HG03442 (cell line): ENCODE results near the gene ZFP36L1.

Experiments used
- ATAC-seq: cut with Tn5 transposase; IDR thresholded peaks from one replicate; pipeline ENCODE4 v1.9.1; 2021; ENCODE audit warnings: mild to moderate bottlenecking, moderate library complexity; ENCODE audit not compliant: unreplicated experiment

ZFP36L1 gene, protein sequence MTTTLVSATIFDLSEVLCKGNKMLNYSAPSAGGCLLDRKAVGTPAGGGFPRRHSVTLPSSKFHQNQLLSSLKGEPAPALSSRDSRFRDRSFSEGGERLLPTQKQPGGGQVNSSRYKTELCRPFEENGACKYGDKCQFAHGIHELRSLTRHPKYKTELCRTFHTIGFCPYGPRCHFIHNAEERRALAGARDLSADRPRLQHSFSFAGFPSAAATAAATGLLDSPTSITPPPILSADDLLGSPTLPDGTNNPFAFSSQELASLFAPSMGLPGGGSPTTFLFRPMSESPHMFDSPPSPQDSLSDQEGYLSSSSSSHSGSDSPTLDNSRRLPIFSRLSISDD

DNA sequence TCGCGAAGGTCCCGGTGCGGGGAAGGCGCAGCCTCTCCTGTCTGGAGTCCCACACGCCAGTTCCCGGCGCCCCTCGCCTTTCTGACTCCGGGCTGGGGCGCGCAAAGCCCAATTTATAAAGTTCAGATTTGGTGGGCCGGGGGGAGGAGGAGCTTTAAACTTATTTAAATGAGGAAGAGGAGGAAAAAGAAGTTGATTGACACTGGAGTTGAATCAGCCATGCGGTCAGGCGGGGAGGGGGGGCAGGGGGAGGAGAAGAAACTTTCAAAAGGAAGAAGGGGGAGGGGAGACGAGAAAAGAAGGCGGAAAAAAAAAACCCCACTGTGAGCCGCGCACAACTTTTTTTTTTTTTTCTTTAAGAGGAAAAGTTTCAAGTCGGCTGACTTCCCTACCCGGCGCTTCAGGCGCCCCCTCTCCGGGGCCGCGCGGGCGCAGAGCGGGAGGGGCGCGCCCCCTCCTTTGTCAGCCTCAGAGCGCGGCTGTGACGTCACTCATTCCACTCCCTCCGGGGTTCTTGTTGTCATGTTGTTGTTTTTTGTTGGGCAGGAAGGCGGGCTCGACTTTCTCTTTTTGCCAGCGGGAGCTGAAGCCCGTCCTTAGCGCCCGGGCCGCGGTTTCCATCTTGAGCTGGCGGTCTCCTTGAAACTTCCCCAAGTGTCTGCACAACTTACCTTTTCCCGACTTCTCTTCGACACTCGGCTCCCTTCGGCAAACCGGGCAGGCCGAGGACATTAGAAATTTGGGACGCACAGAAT is at the start of gene ZFP36L1:
Gene ZFP36L1, minus strand, starts transcription at position 89 of the 755 bp plus-strand sequence. CDS start 129 bp downstream, outside the sequence.
- ATAC-seq, result peak; percentile 40

DNA sequence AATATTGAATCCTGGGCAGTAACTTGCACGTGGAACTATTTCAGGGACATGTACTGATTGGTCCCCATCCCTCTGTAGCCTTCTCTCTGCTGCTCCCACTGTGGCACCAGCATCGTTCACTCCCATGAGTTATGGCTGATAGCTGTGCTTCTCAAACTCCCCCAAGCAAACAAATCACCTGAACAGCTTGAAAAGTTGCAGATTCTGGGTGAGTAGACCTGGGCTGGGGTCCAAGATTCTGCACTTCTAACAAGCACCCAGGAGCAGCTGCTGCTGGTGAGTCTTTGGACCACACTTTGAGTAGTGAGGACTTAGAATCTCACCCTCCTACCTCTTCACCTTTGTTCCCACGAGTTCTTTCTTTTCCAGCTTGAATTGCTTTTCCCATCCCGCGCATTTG is 49.4 kb upstream of the ZFP36L1 start:
- no peak for ATAC-seq

DNA sequence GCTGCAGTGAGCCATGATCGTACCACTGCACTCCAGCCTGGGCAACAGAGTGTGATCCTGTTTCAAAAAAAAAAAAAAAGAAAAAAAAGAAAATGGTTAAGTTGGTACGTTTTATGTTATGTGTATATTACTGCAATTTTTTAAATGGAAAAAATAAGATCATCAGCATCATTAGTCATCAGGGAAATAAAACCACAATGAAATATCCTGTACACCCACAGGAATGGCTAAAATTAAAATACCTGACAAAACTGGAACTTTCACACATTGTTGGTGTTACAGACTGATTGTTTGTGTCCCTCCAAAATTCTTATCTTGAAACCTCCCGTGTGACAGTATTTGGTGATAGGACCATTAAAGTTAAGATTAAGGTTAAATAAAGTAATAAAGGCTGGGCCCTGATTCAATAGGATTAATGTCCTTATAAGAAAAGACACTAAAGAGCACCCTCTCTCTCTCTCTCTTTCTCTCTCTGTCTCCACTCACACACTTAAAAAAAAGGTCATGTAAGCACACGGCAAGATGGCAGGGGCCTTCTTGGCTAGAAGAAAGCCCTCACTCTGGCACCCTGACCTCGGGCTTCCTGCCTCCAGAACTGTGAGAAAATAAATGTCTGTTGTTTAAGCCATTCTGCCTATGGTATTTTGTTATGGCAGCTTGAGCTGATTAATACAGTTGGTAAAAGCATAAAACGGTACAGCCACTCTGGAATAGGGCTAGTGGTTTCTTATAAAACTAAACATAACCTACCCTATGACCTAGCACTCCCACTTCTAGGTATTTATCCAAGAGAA is 48.3 kb upstream of the ZFP36L1 start:
- no peak for ATAC-seq

DNA sequence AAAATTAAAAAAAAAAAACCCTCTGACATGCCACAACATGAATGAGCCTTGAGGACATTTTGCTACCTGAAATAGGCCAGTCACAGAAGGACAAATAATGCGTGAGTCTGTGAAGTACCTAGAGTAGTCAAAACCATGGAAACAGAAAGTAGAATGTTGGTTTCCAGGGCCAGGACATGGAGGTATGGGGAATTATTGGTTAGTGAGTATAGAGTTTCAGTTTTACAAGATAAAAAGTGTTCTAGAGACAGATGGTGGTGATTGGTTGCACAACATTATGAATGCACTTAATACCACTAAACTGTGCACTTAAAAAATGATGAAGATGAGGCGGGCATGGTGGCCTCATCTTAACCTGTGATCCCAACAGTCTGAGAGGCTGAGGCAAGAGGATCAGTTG is 47.6 kb upstream of the ZFP36L1 start:
- no peak for ATAC-seq

DNA sequence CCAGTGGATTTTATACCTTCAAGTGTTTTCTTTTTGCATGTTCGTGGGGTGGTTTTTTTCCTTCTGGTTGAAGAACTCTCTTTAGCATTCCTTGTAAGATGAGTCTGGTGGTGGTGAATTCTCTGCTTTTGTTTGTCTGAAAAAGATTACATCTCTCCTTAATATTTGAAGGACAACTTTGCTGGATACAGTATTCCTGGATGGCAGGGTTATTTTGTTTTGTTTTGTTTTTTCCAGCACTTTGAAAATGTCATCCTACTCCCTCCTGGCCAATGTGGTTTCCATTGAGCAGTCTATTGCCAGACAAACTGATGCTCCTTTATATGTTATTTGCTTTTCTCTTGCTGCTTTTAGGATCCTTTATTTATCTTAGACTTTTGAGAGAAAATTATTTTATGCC is 43.2 kb upstream of the ZFP36L1 start:
- ATAC-seq, result no peak

DNA sequence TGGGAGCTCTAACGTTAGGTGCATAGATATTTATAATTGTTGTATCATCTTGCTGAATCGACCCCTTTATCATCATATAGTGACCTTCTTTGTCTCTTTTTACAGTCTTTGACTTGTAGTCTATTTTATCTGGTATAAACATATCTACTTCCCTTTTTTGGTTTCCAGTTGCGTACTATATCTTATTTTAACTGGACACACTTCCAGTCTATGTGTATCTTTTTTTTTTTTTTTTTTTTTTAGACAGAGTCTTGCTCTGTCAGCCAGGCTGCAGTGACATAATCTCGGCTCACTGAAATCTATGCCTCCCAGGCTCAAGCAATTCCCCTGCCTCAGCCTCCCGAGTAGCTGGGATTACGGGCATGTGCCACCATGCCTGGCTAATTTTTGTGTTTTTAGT is 41.9 kb upstream of the ZFP36L1 start:
- ATAC-seq, result no peak

DNA sequence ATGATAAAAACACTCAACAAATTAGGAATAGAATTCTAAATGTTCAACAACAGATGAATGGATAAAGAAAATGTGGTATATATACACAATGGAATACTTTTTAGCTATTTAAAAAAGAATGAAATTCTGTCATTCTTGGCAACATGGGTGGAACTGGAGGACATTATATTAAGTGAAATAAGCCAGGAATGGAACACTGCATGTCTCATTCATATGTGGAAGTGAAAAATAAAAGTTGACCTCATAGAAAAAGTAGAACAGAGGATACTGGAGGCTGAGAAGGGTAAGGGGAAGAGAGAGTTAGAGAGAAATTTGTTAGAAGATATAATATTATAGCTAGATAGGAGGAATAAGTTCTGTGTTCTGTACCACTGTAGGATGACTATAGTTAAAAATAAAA is 35.8 kb upstream of the ZFP36L1 start:
- ATAC-seq, result no peak

DNA sequence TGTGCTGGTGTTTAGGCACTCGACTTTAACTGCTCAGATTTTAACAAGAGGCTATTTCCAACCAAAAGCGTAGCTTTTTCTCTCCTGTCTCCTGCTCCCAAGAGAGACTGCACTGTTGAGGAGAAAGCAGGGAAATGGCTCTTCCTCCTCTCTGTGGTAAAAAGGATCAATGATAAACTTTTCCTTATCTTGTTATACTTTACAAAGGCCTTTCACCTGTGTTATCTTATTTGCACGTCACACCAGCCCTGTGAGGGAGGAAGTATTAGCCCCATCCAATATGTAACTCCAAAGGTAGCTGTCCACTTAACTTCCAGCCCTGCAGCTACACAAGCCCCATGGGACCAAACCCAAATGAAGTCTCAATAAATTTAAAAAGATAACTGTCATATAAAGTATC is 32.9 kb upstream of the ZFP36L1 start:
- ATAC-seq, result no peak

DNA sequence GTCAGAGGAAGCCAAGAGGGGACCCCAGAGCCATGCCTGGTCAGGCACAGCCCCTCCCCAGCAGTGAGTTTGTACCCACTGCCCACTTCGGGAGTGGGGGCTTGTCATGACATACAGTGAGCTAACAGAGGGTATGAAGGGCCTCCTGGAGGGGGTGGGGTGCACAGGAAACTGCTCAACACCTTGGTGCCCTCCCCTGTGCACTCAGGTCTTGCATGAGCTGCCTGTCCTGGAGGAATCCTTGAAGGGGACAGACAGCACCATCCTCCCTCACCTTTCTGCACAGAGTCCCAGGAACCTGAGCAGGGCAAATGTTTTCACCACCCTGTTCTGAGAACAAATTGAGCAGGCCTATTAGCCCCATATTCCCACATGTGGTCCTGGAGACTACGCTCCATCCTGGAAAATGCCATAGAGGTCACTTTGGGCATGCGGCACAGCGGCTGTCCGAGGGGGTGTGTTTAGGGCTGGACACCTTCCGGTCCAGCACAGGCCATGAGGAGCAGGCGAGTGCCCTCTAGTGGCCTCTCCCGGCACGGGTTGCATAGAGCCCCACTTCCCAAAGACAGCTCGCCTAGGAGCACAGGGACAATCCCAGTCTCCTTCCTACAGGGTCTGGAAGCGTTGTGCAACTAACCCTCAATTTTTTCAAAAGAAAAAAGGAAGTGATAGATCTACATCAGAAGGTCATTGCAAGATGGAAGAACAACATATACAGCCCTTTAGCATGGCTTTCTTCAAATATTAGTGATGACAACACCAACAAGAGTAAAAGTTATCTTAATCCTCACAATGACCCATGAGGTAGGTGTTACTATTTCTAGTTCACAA is 31.9 kb upstream of the ZFP36L1 start:
- ATAC-seq, result no peak

DNA sequence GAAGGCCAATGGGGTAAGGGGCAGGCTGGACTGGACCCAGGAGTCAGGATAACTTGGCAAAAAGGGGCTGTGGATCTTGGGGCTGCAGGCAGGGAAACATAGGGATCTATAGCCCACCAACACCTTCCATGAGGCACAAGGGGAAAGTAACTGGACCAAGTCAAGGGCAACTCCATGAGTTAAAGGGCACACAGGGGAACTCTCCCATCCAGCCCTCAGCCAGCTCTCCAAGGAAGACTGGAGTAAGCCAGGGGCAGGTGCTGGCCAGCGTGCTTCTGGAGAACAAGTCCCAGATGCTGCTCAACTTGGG is 31.3 kb upstream of the ZFP36L1 start:
- no peak for ATAC-seq

DNA sequence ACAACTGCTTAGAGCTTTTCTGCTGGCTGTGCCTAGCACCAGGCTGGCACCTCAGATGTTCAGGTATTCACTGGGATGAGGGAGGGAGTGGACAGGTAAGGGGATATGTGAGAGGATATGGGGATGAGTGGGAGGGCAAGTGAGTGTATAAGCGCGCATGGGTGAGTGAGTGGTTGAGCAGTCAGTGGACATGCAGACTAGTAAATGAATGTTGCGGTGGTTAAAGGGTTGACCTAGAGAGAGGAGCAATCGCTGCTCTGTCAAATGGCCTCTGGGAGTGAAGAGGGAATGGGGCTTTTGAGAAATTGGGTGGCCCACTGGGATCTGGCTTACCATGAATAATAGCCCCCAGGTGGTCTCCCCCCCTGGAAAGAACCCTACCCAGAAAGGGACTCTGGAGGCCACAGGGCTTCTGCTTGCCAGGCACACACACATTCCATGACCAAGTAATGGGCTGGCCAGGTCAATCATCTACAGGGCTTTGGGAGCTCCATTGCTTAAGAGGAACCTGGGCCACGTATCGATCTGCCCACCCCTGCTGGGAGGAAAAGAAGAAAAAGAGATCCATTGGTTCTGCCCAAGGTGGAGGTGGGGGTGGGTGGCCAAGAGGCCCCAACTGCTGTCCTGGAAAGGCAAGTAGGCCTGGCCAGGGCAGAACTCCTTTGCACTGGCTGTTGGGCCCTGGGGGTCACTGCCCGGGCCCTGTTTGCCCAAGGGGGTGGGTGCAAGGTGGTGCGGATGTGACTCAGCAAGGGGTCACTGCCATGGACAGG is 30.8 kb upstream of the ZFP36L1 start:
- no peak for ATAC-seq

DNA sequence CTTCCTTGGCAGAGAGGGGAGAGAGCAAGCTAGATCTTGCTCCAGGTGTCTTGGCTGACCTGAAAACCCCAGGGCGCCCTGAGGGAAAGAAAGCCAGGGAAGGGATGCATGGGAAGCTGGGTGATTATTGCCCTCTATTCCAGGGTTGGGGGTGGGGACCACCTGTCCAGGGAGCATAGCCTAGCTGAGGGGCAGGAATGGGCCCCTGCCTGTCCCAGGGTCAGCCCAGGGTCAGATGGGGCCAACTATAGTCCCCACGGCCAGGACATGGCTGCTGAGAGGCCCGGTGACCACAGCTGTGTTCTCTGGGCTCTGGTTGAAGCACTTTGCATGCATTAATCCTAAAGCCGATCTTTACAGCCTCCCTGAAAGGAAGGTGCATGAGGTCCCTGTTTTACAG is 30.1 kb upstream of the ZFP36L1 start:
- no peak for ATAC-seq

DNA sequence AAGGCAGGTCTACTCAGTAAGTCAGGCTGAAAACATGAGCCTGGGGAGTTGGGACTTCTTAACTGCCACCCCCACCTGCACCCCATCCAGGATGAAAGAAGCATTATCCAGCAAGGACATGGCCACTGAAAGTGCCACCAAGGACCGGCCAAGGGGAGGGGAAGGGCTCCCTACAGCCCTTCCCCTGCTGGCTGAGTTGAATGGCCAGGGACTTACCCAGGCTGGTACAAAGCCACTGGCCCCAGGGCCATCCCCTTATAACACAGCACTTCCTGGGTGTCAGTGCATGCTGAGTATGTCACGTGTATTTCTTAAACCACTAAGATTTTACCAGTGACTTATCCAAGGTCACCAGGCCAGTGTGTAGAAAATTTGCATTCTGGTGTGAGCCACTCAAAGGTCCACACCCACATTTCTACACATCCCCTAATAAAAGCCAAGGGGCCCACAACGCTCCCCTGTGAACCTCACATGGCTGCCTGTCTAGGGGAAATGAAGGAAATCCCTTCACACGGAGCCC is 29.3 kb upstream of the ZFP36L1 start:
- peak; percentile 59 for ATAC-seq

DNA sequence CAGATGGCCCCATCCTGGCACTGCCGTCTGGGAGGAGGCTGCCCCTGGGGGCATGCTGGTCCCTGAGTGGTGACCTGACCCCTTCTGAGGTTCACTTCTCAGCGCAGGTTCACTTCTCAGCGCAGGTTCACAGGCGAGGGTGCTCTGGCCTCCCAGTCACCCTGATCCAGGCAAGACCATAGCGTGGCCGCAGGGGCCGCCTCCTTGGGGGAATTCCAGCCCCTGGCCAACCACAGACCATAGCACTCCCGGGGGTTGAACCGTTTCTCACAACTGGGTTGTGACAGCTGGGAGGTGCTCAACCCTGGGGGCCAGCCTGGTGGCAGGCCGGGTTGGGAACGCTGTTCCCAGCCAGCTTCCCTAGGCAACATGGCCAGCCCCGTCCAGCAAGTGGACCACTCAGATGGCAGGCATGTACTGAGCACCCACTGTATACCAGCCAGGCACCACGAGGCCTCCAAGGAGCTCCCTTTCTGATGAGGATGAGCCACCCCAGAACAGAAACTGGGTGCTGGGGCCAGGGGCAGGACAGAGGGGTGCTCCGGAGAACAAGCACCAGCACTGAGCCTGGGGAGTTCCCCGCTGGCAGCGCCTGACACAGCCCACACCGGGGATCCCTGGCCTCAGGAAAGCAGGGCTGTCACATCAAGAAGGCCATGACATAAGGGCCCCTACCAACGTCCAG is 28.3 kb upstream of the ZFP36L1 start:
- ATAC-seq, result peak; percentile 29

DNA sequence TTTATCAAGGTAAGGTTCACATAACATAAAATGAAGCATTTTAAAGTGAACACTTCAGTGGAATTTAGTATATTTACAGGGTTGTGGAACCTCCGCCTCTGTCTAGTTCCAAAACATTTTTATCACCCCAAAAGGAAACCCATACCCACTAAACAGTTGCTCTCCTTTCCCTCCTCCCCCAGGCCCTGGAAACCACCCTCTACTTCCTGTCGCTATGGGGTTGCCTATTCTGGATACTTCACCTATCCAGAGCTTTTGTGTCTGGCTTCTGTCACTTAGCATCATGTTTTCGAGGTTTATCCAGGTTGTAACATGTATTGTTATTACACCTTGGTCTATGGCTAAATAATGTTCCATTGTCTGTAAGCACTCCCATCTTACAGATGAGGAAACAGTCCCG is 27.7 kb upstream of the ZFP36L1 start:
- no peak for ATAC-seq

DNA sequence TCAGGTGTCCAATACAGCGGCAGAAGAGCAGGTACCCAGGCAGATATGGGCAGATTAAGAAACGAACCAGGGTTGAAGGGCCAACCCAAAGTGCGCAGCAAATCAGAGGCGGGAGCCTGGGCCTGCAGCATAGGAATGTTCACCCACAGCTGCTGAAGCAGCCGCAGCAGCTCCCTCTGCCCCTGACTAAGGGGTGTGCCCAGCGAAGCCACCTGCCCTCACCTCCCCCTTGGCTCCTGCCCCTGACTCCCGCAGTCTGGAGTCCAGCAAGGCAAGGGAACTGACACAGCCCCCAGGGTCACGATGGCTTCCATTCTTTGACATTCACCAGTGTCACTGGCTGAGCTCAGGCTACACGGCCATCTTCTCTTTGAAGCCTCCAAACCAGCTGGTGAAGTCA is 27.3 kb upstream of the ZFP36L1 start:
- ATAC-seq, result no peak

DNA sequence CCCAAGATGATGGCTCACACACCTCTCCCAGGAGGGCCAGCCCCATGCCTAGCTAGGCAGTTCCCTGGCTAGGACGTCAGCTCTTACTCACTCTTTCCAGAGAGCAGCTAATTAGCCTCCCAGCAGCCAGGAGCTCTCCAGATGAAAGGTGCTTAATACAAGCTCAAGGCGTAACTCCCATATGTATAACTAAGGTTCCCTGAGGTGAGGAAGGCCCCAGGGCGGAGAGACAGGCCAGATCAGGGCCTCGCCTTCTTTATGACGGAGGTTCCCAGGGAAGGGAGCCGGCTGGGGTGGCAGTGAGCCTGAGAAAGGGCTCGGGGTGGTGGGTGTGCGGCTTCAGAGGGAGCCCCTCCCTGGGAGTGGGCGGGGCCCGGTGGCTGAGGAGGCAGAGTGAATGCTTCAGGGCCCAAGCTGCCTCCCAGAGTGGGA is 26.4 kb upstream of the ZFP36L1 start:
- ATAC-seq, result no peak

DNA sequence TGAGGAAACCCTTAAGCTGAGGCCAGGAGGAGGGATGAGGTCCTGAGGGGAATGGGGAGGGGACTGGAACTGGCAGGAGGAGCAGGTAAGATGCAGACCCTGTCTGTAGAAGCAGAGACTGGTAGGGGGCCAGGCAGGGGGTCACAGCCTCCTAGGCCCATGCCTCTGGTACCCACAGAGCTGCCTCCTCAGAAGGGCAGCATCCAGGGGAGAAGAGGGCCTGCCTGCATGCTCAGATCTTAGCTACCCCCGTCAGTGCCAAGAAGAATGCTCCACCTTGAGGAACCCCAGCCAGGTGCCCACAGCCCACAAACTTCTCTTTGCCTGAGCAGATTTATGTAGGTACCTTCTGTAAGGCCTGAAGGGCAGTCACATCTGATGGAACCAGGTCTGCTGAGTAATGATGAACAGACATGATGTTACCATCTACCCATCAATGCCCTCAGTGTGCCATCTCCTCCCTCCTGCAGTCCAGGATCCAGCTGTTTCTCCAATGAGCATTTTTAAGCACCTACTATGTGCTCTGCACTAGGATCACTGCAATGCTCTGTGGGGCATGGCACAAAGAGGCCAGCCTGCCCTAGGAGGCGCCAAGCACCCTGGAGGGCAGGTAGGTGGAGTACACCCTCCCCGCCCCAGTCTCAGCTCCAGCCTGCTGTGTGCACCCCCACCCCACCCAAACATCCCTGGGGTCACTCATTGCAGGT is 24.8 kb upstream of the ZFP36L1 start:
- ATAC-seq, result no peak

DNA sequence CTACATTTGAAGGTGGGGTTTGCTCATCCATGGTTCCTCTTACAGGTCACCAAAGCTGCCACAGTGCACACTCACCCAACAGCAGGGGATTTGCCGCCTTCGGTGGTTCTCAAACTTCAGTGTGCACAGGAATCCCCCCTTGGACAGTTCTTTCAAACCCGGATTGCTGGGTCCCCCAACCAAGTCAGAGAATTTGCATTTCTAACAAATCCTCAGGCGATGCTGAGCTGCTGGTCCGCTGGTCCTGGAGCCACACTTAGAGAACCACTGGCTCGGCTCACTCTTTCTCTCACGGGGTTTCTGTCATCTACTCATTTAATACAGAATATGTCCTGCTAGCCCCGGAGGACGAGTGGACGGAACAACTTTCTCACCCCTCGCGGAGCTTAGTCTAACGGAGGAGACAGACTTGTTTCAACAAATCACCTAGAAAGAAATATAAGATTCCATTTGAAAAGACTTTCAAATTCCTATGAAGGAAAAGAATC is 24.1 kb upstream of the ZFP36L1 start:
- no peak for ATAC-seq
